LNCaP clone FGC (cell line): ENCODE measurements around the gene FHIT.

Experiments
- DNase-seq: peaks from one replicate; pipeline ENCODE4 v3.0.0-alpha.2; 2011; ENCODE audit warnings: low read depth
- H3K4me3 ChIP-seq: 2 replicates; pipeline ENCODE4 v1.5.1; 2011; ENCODE audit warnings: mild to moderate bottlenecking, low read depth, low read length, control low read depth
- TF ChIP-seq, protein P1 (sequence below): IDR thresholded peaks from 2 replicates; pipeline ENCODE4 v1.5.1; 2012; ENCODE audit warnings: mild to moderate bottlenecking; ENCODE audit not compliant: control insufficient read depth, insufficient read depth; ENCODE audit errors: extremely low read depth

Gene FHIT

DNA sequence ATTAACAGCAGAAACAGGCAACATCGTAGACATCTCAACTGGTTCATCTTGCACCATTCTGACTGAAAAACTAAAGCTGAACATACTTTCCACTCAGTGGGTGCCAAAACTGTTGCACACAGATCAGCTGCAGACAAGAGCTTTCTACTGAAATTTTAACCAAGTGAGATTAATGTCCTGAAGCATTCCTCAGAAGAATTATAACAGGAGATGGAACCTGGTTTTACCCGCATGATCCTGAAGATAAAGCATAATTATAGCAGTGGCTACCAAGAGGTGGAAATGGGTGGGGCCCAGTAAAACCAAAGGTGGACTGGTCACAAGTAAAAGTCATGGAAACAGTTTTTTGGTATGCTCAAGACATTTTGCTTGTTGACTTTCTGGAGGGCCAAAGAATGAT lies 858.8 kb downstream of the FHIT start:
- no peak for DNase-seq
- TF ChIP-seq, protein P1, sequence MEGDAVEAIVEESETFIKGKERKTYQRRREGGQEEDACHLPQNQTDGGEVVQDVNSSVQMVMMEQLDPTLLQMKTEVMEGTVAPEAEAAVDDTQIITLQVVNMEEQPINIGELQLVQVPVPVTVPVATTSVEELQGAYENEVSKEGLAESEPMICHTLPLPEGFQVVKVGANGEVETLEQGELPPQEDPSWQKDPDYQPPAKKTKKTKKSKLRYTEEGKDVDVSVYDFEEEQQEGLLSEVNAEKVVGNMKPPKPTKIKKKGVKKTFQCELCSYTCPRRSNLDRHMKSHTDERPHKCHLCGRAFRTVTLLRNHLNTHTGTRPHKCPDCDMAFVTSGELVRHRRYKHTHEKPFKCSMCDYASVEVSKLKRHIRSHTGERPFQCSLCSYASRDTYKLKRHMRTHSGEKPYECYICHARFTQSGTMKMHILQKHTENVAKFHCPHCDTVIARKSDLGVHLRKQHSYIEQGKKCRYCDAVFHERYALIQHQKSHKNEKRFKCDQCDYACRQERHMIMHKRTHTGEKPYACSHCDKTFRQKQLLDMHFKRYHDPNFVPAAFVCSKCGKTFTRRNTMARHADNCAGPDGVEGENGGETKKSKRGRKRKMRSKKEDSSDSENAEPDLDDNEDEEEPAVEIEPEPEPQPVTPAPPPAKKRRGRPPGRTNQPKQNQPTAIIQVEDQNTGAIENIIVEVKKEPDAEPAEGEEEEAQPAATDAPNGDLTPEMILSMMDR: no peak
- no peak overlapping the region for H3K4me3 ChIP-seq

GRCh38 chr3:60391292-60391691 lies 860.0 kb downstream of the FHIT start:
- TF ChIP-seq, protein P1: no peak
- no peak overlapping the region for H3K4me3 ChIP-seq
- DNase-seq: no peak

GRCh38 chr3:60388731-60389130 lies 862.5 kb downstream of the FHIT start:
- DNase-seq: no peak
- TF ChIP-seq, protein P1: no peak
- no peak overlapping the region for H3K4me3 ChIP-seq

- H3K4me3 ChIP-seq: no peak overlapping the region
- no peak for DNase-seq
- TF ChIP-seq, protein P1: no peak
Observed at GRCh38 chr3:60386306-60386705, 864.9 kb downstream of the FHIT start.

DNA sequence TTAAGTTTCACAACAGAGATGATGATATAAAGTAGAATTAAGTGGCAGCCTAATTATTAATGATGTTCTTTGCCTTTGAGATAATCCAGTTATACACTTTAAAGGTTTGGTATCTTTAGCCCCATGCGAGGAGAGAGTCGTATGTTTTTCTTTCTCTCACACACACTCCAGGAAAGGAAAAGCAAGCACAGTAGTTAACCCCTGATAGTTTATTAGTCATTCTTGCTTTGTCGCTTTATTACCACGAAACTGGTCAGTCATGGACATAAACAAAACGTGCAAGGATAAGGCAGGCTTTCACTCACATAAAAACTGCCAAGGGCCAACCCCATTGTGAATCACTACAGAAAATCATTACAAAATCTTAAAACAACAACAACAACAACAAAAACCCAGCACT lies 866.9 kb downstream of the FHIT start:
- no peak overlapping the region for H3K4me3 ChIP-seq
- DNase-seq: no peak
- TF ChIP-seq, protein P1: no peak

DNA sequence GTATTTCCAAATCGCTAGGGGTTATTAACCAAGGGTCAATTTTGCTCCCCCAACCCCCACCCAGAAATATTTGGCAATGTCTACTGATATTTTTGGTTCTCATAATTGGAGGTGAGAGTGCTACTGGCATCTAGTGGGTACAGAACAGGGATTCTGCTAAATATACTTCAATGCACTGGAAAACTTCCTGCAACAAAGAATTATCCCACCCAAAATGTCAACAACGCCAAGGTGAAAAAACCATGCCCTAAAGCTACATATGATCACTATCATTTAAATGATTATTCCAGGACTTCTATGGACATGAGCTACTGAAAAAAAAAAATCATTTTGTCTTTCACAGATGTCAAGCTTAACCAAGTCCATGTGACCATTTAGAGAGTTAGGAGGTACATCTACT lies 867.9 kb downstream of the FHIT start:
- TF ChIP-seq, protein P1: no peak
- no peak overlapping the region for H3K4me3 ChIP-seq
- no peak for DNase-seq

- DNase-seq: no peak
Observed at GRCh38 chr3:60366486-60366885, 884.8 kb downstream of the FHIT start.

More at GRCh38 chr3:60366486-60366885, 884.8 kb downstream of the FHIT start:
- no peak overlapping the region for H3K4me3 ChIP-seq
- TF ChIP-seq, protein P1: no peak
